Stimulated activated CD4-positive, alpha-beta T cell treated with anti-CD3 and anti-CD28 coated beads, Interleukin-12 subunit alpha, Interleukin-12 subunit beta, amount 100 ng/mL, for 4 hours (primary cell): Measurements from ENCODE around the gene SBNO1.
"Not testable (repeated sequence)": the region's sequence is repeated elsewhere in the genome, so short reads cannot be mapped to it uniquely, and the experiment has no call there.

ENCODE experiments used
- DNase-seq: peaks from one replicate; pipeline ENCODE4 v3.0.0-alpha.2; 2020

SBNO1 gene

GRCh38 chr12:123267991-123268843, 96.4 kb downstream of the SBNO1 start:
- no peak for DNase-seq

- no peak for DNase-seq
Observed at GRCh38 chr12:123267335-123267920, 97.2 kb downstream of the SBNO1 start.

- DNase-seq = no peak
Observed at GRCh38 chr12:123266679-123267277, 97.9 kb downstream of the SBNO1 start.

GRCh38 chr12:123265851-123266678, 98.6 kb downstream of the SBNO1 start:
- no peak for DNase-seq

- DNase-seq = no peak
Observed at GRCh38 chr12:123264642-123265041, 100.0 kb downstream of the SBNO1 start.

- no peak for DNase-seq
Observed at GRCh38 chr12:123263196-123263817, 101.3 kb downstream of the SBNO1 start.

- no peak for DNase-seq
Observed at GRCh38 chr12:123261196-123261595, 103.5 kb downstream of the SBNO1 start.

- no peak for DNase-seq
Observed at GRCh38 chr12:123260081-123260480, 104.6 kb downstream of the SBNO1 start.

GRCh38 chr12:123258593-123258992, 106.1 kb downstream of the SBNO1 start:
- no peak for DNase-seq

GRCh38 chr12:123254853-123255446, 109.7 kb downstream of the SBNO1 start:
- no peak for DNase-seq

GRCh38 chr12:123253641-123254459, 110.8 kb downstream of the SBNO1 start:
- no peak for DNase-seq

GRCh38 chr12:123252365-123252764, 112.3 kb downstream of the SBNO1 start:
- DNase-seq = not testable (repeated sequence)

- DNase-seq = no peak
Observed at GRCh38 chr12:123251403-123252076, 113.1 kb downstream of the SBNO1 start.

GRCh38 chr12:123250471-123251383, 113.9 kb downstream of the SBNO1 start:
- no peak for DNase-seq

- DNase-seq = not testable (repeated sequence)
Observed at GRCh38 chr12:123248996-123249741, 115.5 kb downstream of the SBNO1 start.

- DNase-seq = not testable (repeated sequence)
Observed at GRCh38 chr12:123248129-123248528, 116.5 kb downstream of the SBNO1 start.

GRCh38 chr12:123245678-123246077, 119.0 kb downstream of the SBNO1 start:
- no peak for DNase-seq

GRCh38 chr12:123243671-123244262, 120.9 kb downstream of the SBNO1 start:
- no peak for DNase-seq
